Mesendoderm (in vitro differentiated cells): ENCODE measurements around the gene CDK19.

Source experiments
- DNase-seq: peaks from one replicate; pipeline ENCODE4 v3.0.0; 2013
- H2AK5ac ChIP-seq: 2 replicates; pipeline ENCODE4 v1.6.1; 2013; ENCODE audit warnings: low read length, inconsistent platforms
- H2BK120ac ChIP-seq: 2 replicates; pipeline ENCODE4 v1.6.1; 2013; ENCODE audit warnings: low read depth, mild to moderate bottlenecking, low read length, moderate library complexity, mixed read lengths
- H2BK15ac ChIP-seq: replicated peaks from 2 replicates; pipeline ENCODE4 v1.6.1; 2013; ENCODE audit warnings: low read depth, mild to moderate bottlenecking, moderate library complexity
- H2BK5ac ChIP-seq: 2 replicates; pipeline ENCODE4 v1.6.1; 2013; ENCODE audit warnings: low read length, inconsistent platforms
- H3K18ac ChIP-seq: 2 replicates; pipeline ENCODE4 v1.6.1; 2013; ENCODE audit warnings: mild to moderate bottlenecking, low read length, mixed read lengths
- H3K23ac ChIP-seq: one replicate; pipeline ENCODE4 v1.6.1; 2013; ENCODE audit warnings: low read length
- H3K27ac ChIP-seq: 2 replicates; pipeline ENCODE4 v1.5.1; 2013; ENCODE audit warnings: low read depth, mild to moderate bottlenecking, inconsistent platforms, low read length, moderate library complexity
- H3K27me3 ChIP-seq: 2 replicates; pipeline ENCODE4 v1.6.1; 2013; ENCODE audit warnings: low read length, control low read depth, mild to moderate bottlenecking, inconsistent platforms; ENCODE audit not compliant: insufficient read depth, poor library complexity
- H3K36me3 ChIP-seq: 2 replicates; pipeline ENCODE4 v1.6.1; 2013; ENCODE audit warnings: low read length, inconsistent platforms; ENCODE audit not compliant: control insufficient read depth, insufficient read depth
- H3K4ac ChIP-seq: one replicate; pipeline ENCODE4 v1.6.1; 2013; ENCODE audit warnings: low read depth, mild to moderate bottlenecking, low read length, moderate library complexity
- H3K4me1 ChIP-seq: 2 replicates; pipeline ENCODE4 v1.6.1; 2013; ENCODE audit warnings: low read depth, low read length, inconsistent platforms; ENCODE audit not compliant: control insufficient read depth
- H3K4me2 ChIP-seq: 2 replicates; pipeline ENCODE4 v1.6.1; 2013; ENCODE audit warnings: low read length
- H3K4me3 ChIP-seq: 2 replicates; pipeline ENCODE4 v1.5.1; 2013; ENCODE audit warnings: mild to moderate bottlenecking, low read length
- H3K56ac ChIP-seq: one replicate; pipeline ENCODE4 v1.6.1; 2013; ENCODE audit warnings: low read length
- H3K79me1 ChIP-seq: 2 replicates; pipeline ENCODE4 v1.6.1; 2013; ENCODE audit warnings: low read length, inconsistent platforms
- H3K79me2 ChIP-seq: 2 replicates; pipeline ENCODE4 v1.6.1; 2013; ENCODE audit warnings: mild to moderate bottlenecking, low read length; ENCODE audit not compliant: control insufficient read depth, insufficient read depth
- H3K9ac ChIP-seq: 2 replicates; pipeline ENCODE4 v1.6.1; 2013; ENCODE audit warnings: low read length, inconsistent platforms
- H4K5ac ChIP-seq: one replicate; pipeline ENCODE4 v1.6.1; 2013; ENCODE audit warnings: low read length
- H4K8ac ChIP-seq: one replicate; pipeline ENCODE4 v1.6.1; 2013; ENCODE audit warnings: low read depth, mild to moderate bottlenecking, control low read depth, low read length, moderate library complexity
- WGBS: extraction: QIAGEN DNeasy Blood & Tissue Kit; methylation state at CpG from one replicate; pipeline ENCODE4 v1.1.7; 2013; ENCODE audit warnings: low lambda C conversion rate, missing lambda C conversion rate; ENCODE audit not compliant: insufficient coverage; ENCODE audit errors: extremely low coverage; 5-methylcytosine and 5-hydroxymethylcytosine counted together

The CDK19 gene

DNA sequence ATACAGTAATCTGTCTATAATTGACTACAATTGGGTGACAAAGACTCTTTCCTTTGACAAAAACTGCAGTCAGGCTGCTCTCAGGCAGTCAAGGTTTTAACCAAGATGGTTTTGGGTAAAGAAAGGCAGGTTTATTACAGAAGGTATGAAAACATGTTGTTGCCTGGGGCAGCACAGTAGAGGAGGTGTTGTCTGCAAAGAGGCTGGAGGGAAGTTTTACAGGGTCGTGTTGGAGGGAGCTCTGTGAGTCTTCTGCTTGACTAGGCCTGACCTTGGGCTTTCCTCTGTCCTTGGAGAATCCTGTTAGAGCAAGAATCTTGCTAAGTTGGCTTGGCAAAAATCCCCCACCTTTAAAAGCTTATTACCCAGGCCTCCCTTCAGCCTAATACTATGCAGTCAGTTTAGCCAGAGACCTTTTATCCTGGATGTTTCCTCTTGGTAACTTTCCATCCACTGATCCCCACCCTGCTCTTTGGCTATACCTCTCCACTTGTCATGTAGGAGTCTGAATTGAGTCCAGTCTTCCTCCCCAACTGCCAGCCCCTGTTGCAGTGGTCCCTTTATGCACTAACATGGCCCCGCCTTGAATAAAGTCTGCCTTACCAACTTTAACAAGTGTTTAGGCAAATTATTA lies 195.9 kb downstream of the CDK19 start:
- Histone ChIP-seq H3K4me2 (no peak overlapping the region), H3K79me1 (no peaks in the 10 kb centered on the region), H3K36me3 (no peaks in the 10 kb centered on the region), H3K4me1 (peaks cover 8% of the 10 kb centered on the region), H3K27ac (peak overlapping the region; percentile 33), H2BK5ac (peak overlapping the region; percentile 34), H3K9ac (no peak overlapping the region), H3K4ac (no peak overlapping the region), H3K18ac (peak overlapping the region; percentile 64), H3K79me2 (no peaks in the 10 kb centered on the region), H2BK15ac (no peak overlapping the region), H3K23ac (peak overlapping the region; percentile 75), H3K4me3 (no peak overlapping the region), H4K5ac (no peak overlapping the region), H3K56ac (peak overlapping the region; percentile 20), H2BK120ac (peak overlapping the region; percentile 79), H3K27me3 (no peaks in the 10 kb centered on the region), H4K8ac (no peak overlapping the region), H2AK5ac (no peak overlapping the region)
- no peak for DNase-seq
- no CpG with 5 or more reads among the region's 2 CpGs for WGBS

DNA sequence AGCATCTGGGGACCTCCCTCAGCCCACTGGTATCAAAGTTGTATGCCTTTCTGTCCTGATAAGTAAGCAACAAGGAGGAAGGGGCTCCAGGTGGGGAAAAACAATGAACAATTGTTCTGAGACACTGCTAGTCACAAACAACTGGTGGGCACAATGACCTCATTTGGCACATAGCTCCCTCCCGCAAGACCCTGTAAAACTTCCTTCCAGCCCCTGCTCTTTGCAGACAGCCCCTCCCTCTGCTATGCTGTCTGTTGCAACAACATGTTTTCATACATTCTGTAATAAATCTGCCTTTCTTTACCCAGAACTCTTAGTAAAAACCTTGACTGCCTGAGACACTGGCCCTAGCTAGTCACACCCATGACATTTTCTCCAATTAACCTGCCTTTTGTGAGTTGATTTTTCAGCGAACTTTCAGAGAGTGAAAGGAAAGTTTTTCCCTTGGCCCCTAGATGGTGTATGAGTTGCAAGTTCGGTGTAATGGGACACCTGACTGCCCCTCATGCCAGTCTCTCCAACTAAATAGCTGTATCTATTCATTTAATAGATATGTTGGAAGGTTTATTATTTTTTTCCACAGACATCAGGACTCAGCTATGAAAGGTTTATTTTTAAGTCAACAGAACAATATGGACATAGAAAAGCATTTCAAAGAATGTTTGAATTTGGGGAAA lies 196.5 kb downstream of the CDK19 start:
- Histone ChIP-seq H3K4me3 (no peak overlapping the region), H3K36me3 (no peaks in the 10 kb centered on the region), H3K27ac (no peak overlapping the region)

DNA sequence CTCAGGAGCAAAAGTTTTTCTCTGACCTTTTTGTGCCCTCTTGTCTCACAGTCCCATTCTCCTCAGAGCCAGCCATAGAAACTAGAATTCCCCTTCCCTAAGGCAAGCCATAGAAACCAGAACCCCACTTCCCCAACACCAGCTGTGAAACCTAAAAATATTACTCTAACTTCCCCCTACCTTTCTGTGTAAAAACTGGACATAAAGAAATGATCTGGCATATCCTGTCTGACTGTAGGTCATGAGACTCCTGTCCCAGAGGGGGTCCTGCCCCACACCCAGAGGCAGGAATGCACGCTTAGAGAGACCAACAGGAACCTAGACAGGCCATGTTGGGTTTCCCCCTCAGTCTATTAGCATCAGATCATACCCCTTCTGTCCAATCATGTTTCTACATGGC lies 198.2 kb downstream of the CDK19 start:
- H2BK15ac ChIP-seq = no peak overlapping the region
- H3K27me3 ChIP-seq = no peaks in the 10 kb centered on the region
- H3K79me2 ChIP-seq = no peaks in the 10 kb centered on the region
- H3K4me1 ChIP-seq = peaks cover 12% of the 10 kb centered on the region
- no peak overlapping the region for H2BK5ac ChIP-seq
- no peak overlapping the region for H2AK5ac ChIP-seq
- H3K27ac ChIP-seq = no peak overlapping the region
- no peak overlapping the region for H3K4me2 ChIP-seq
- no peak overlapping the region for H3K18ac ChIP-seq
- H3K4ac ChIP-seq = no peak overlapping the region
- no peaks in the 10 kb centered on the region for H3K36me3 ChIP-seq
- H4K5ac ChIP-seq = no peak overlapping the region
- H3K56ac ChIP-seq = no peak overlapping the region
- H3K23ac ChIP-seq = no peak overlapping the region
- H3K9ac ChIP-seq = no peak overlapping the region
- no CpG with 5 or more reads among the region's 1 CpG for WGBS
- H4K8ac ChIP-seq = no peak overlapping the region
- no peak for DNase-seq
- no peak overlapping the region for H2BK120ac ChIP-seq
- H3K79me1 ChIP-seq = no peaks in the 10 kb centered on the region
- H3K4me3 ChIP-seq = no peak overlapping the region

More for the DNA sequence above, 196.5 kb downstream of the CDK19 start:
- H3K79me1 ChIP-seq = no peaks in the 10 kb centered on the region
- peak overlapping the region; percentile 27 for H3K56ac ChIP-seq
- no peak overlapping the region for H2BK120ac ChIP-seq
- no peak overlapping the region for H3K9ac ChIP-seq
- H2AK5ac ChIP-seq = no peak overlapping the region
- no peaks in the 10 kb centered on the region for H3K27me3 ChIP-seq
- no peak overlapping the region for H3K4me2 ChIP-seq
- H4K5ac ChIP-seq = no peak overlapping the region
- H3K4ac ChIP-seq = no peak overlapping the region
- no peaks in the 10 kb centered on the region for H3K79me2 ChIP-seq
- no peak overlapping the region for H3K18ac ChIP-seq
- peaks cover 11% of the 10 kb centered on the region for H3K4me1 ChIP-seq
- DNase-seq = peak; percentile 79
- H2BK5ac ChIP-seq = no peak overlapping the region
- no peak overlapping the region for H4K8ac ChIP-seq
- no peak overlapping the region for H2BK15ac ChIP-seq
- no peak overlapping the region for H3K23ac ChIP-seq
- no CpG with 5 or more reads among the region's 3 CpGs for WGBS

DNA sequence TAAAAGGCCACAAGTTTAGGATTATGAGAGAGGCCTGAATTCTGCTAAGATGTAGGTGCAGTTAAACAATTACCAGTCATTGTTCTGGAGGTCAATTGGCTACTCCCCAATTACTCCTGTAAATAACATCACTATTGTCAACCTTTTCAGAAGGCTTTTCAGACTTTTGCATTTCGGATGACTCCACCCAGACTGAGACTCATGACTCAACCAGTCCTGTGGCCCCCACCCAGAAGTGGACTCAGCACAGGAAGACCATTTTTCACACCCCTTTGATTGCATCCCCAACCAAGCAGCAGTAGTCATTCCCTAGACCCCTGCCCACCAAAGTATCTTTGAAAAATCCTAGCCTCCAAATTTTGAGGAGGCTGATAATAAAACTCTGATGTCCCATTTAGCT lies 199.5 kb downstream of the CDK19 start:
- H3K23ac ChIP-seq = no peak overlapping the region
- peak; percentile 5 for DNase-seq
- peak overlapping the region; percentile 2 for H2BK120ac ChIP-seq
- H3K4me3 ChIP-seq = no peak overlapping the region
- H3K4me1 ChIP-seq = peaks cover 12% of the 10 kb centered on the region
- no peak overlapping the region for H3K18ac ChIP-seq
- no peak overlapping the region for H2AK5ac ChIP-seq
- H2BK15ac ChIP-seq = no peak overlapping the region
- H3K27me3 ChIP-seq = no peaks in the 10 kb centered on the region
- H4K5ac ChIP-seq = no peak overlapping the region
- H3K27ac ChIP-seq = no peak overlapping the region
- no peaks in the 10 kb centered on the region for H3K79me1 ChIP-seq
- no peak overlapping the region for H2BK5ac ChIP-seq
- H4K8ac ChIP-seq = no peak overlapping the region
- H3K4me2 ChIP-seq = no peak overlapping the region
- no peak overlapping the region for H3K4ac ChIP-seq
- no peak overlapping the region for H3K9ac ChIP-seq
- no CpG with 5 or more reads among the region's 1 CpG for WGBS
- H3K56ac ChIP-seq = no peak overlapping the region
- no peaks in the 10 kb centered on the region for H3K36me3 ChIP-seq
- H3K79me2 ChIP-seq = no peaks in the 10 kb centered on the region

DNA sequence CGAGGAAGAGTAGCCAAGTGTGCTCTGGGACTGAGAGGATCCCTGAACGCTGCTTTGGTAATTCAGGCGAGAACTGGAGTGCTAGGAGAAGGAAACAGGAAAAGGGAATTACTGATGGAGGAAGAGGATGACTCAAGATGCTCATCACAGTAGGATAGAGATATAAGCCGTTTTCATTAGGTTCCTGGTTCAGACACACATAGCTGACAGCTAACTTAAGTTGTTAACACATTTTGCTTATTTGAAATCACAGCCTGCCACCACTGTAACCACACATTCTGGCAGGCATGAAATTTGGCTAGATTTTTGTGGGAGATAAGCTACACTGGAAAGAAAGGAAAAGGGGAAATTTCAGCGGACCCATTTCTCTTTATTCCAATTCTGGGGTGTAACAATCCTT lies 200.7 kb downstream of the CDK19 start:
- H3K4me2 ChIP-seq = no peak overlapping the region
- no peak overlapping the region for H4K5ac ChIP-seq
- H2BK15ac ChIP-seq = no peak overlapping the region
- no peak overlapping the region for H2BK120ac ChIP-seq
- no peak overlapping the region for H3K9ac ChIP-seq
- peak overlapping the region; percentile 51 for H3K56ac ChIP-seq
- H3K36me3 ChIP-seq = no peaks in the 10 kb centered on the region
- no peak overlapping the region for H2AK5ac ChIP-seq
- H3K4me3 ChIP-seq = no peak overlapping the region
- H3K4ac ChIP-seq = no peak overlapping the region
- peak overlapping the region; percentile 48 for H3K27ac ChIP-seq
- H3K79me2 ChIP-seq = no peaks in the 10 kb centered on the region
- no peaks in the 10 kb centered on the region for H3K27me3 ChIP-seq
- H2BK5ac ChIP-seq = peak overlapping the region; percentile 47
- H3K23ac ChIP-seq = no peak overlapping the region
- DNase-seq = peak; percentile 31
- peaks cover 11% of the 10 kb centered on the region for H3K4me1 ChIP-seq
- H3K79me1 ChIP-seq = no peaks in the 10 kb centered on the region
- H4K8ac ChIP-seq = no peak overlapping the region
- no CpG with 5 or more reads among the region's 5 CpGs for WGBS
- no peak overlapping the region for H3K18ac ChIP-seq
